HepG2 (cell line): ENCODE results near the gene ATAD2B. TPM values are rescaled to one million over a fixed set of nuclear protein-coding genes. Genes with fewer than 3 reads are reported as not detected.

Experiments used
- ARNT2 ChIP-seq: sonication (generic); formaldehyde crosslinking; IDR thresholded peaks from 2 replicates; pipeline ENCODE4 v1.8.0; 2022; ENCODE audit warnings: mild to moderate bottlenecking, low read depth, missing genetic modification reagents, moderate library complexity
- CAMTA2 ChIP-seq: sonication (generic); formaldehyde crosslinking; IDR thresholded peaks from 2 replicates; pipeline ENCODE4 v1.4.0; 2020; ENCODE audit warnings: mild to moderate bottlenecking, missing genetic modification reagents, borderline replicate concordance
- HMGXB3 ChIP-seq: sonication (generic); formaldehyde crosslinking; IDR thresholded peaks from 2 replicates; pipeline ENCODE4 v1.4.0; 2020; ENCODE audit warnings: missing genetic modification reagents, borderline replicate concordance
- KMT2A ChIP-seq: sonication (generic); formaldehyde crosslinking; IDR thresholded peaks from 2 replicates; pipeline ENCODE4 v1.4.0; 2020; ENCODE audit warnings: missing genetic modification reagents
- MZF1 ChIP-seq: sonication (generic); formaldehyde crosslinking; IDR thresholded peaks from 2 replicates; pipeline ENCODE4 v1.8.1; 2023; ENCODE audit warnings: mild to moderate bottlenecking, missing genetic modification reagents, borderline replicate concordance
- NCOR1 ChIP-seq: fragments of 200-600 bp; sonication (generic); IDR thresholded peaks from 2 replicates; pipeline ENCODE4 v1.7.0; 2017; ENCODE audit warnings: antibody characterized with exemption, low read length, borderline replicate concordance
- PHF20 ChIP-seq: sonication (generic); formaldehyde crosslinking; IDR thresholded peaks from 2 replicates; pipeline ENCODE4 v1.5.0; 2020; ENCODE audit warnings: mild to moderate bottlenecking, missing genetic modification reagents
- RARA ChIP-seq: IDR thresholded peaks from 2 replicates; pipeline ENCODE4 v1.6.1; 2016; ENCODE audit warnings: missing genetic modification reagents, missing compliant biosample characterization
- RORA ChIP-seq: sonication (generic); formaldehyde crosslinking; IDR thresholded peaks from 2 replicates; pipeline ENCODE4 v1.5.0; 2020; ENCODE audit warnings: mild to moderate bottlenecking, missing genetic modification reagents, moderate library complexity
- SALL1 ChIP-seq: sonication (generic); formaldehyde crosslinking; IDR thresholded peaks from 2 replicates; pipeline ENCODE4 v1.8.0; 2022; ENCODE audit warnings: mild to moderate bottlenecking, missing genetic modification reagents
- TGIF2 ChIP-seq: IDR thresholded peaks from 2 replicates; pipeline ENCODE4 v1.6.1; 2016; ENCODE audit warnings: control low read depth, missing compliant biosample characterization
- TRIM24 ChIP-seq: sonication (generic); formaldehyde crosslinking; IDR thresholded peaks from 2 replicates; pipeline ENCODE4 v1.8.0; 2022; ENCODE audit warnings: mild to moderate bottlenecking, missing genetic modification reagents
- ZBTB2 ChIP-seq: sonication (generic); formaldehyde crosslinking; IDR thresholded peaks from 2 replicates; pipeline ENCODE4 v1.8.0; 2022; ENCODE audit warnings: low read depth, missing genetic modification reagents
- ZNF382 ChIP-seq: sonication (generic); formaldehyde crosslinking; IDR thresholded peaks from 2 replicates; pipeline ENCODE4 v1.5.0; 2020; ENCODE audit warnings: missing genetic modification reagents, mild to moderate bottlenecking, borderline replicate concordance
- ZNF510 ChIP-seq: sonication (generic); formaldehyde crosslinking; IDR thresholded peaks from 2 replicates; pipeline ENCODE4 v1.4.0; 2020; ENCODE audit warnings: low read depth, mild to moderate bottlenecking, missing genetic modification reagents
- ZXDC ChIP-seq: sonication (generic); formaldehyde crosslinking; IDR thresholded peaks from 2 replicates; pipeline ENCODE4 v1.5.0; 2020; ENCODE audit warnings: mild to moderate bottlenecking, missing genetic modification reagents
- polyA plus RNA-seq, 8 experiments: library from polyadenylated mRNA; depleted of rRNA in 3 of 8; stranded (reverse) in 7 of 8; unstranded in 1 of 8; fragments of >200 nt; fragmentation: Illumina TruSeq in 4 of 8; extraction: Trizol in 4 of 8; gene quantifications; 2 replicates each; pipeline versions ENCODE4 v1.2.1 to v1.2.3, GENCODE V29; 2011 to 2016; ENCODE audit warnings: low read depth in 4 of 8, missing spikeins in 1 of 8, mixed read lengths in 1 of 8; ENCODE audit not compliant: insufficient read depth in 1 of 8
- total RNA-seq, 5 experiments: library from RNA; depleted of rRNA; stranded (reverse); fragments of >200 nt; fragmentation: Illumina TruSeq; extraction: Trizol; gene quantifications; 2 replicates each; pipeline ENCODE4 v1.2.3, GENCODE V29; 2016; ENCODE audit warnings: low read depth in 1 of 5
- TF ChIP-seq, protein P1 (sequence below): sonication (generic); formaldehyde crosslinking; IDR thresholded peaks from 2 replicates; pipeline ENCODE4 v1.4.0; 2020; ENCODE audit warnings: missing genetic modification reagents, borderline replicate concordance

The ATAD2B gene
- total and polyA plus RNA-seq, 2 of the 13 experiments (the other 11 are each of a cell fraction or from before 2014, with no cell fraction given) = 5.3 to 22.2 TPM

- peak; percentile 21; the same call in 1 of the 2 replicates for TF ChIP-seq SALL1 (CRISPR knock-in tag)
- no peak for TF ChIP-seq ZNF510 (CRISPR knock-in tag)
- TF ChIP-seq RORA (CRISPR knock-in tag) = no peak
- no peak for TF ChIP-seq RARA (CRISPR knock-in tag)
- no peak for TF ChIP-seq MZF1 (CRISPR knock-in tag)
- TF ChIP-seq ARNT2 (CRISPR knock-in tag) = no peak; the same call in 1 of the 2 replicates
- TF ChIP-seq NCOR1 = 0 out of 2 replicates have a peak, but pooled peaks have one; percentile 38
- TF ChIP-seq, protein P1, sequence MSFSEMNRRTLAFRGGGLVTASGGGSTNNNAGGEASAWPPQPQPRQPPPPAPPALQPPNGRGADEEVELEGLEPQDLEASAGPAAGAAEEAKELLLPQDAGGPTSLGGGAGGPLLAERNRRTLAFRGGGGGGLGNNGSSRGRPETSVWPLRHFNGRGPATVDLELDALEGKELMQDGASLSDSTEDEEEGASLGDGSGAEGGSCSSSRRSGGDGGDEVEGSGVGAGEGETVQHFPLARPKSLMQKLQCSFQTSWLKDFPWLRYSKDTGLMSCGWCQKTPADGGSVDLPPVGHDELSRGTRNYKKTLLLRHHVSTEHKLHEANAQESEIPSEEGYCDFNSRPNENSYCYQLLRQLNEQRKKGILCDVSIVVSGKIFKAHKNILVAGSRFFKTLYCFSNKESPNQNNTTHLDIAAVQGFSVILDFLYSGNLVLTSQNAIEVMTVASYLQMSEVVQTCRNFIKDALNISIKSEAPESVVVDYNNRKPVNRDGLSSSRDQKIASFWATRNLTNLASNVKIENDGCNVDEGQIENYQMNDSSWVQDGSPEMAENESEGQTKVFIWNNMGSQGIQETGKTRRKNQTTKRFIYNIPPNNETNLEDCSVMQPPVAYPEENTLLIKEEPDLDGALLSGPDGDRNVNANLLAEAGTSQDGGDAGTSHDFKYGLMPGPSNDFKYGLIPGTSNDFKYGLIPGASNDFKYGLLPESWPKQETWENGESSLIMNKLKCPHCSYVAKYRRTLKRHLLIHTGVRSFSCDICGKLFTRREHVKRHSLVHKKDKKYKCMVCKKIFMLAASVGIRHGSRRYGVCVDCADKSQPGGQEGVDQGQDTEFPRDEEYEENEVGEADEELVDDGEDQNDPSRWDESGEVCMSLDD = peak; percentile 69; the same call in 1 of the 2 replicates
- TF ChIP-seq HMGXB3 = no peak
- peak; percentile 61; the same call in 1 of the 2 replicates for TF ChIP-seq PHF20 (CRISPR knock-in tag)
- no peak for TF ChIP-seq TRIM24
- TF ChIP-seq KMT2A = peak; percentile 53; the same call in 1 of the 2 replicates
- TF ChIP-seq ZBTB2 (CRISPR knock-in tag) = no peak
- TF ChIP-seq ZNF382 = no peak
- peak; percentile 56; the same call in 1 of the 2 replicates for TF ChIP-seq TGIF2 (CRISPR knock-in tag)
- 0 out of 2 replicates have a peak, but pooled peaks have one; percentile 2 for TF ChIP-seq CAMTA2 (CRISPR knock-in tag)
- no peak for TF ChIP-seq ZXDC (CRISPR knock-in tag)
Observed at GRCh38 chr2:23940718-23941620, 14.0 kb upstream of the ATAD2B start (continued).
